GM18499 (cell line): ENCODE data around the gene ZNF385B.
A peak's percentile ranks its signal among the peaks of the same experiment; 100 is the strongest.
"Not testable (repeated sequence)": the region's sequence is repeated elsewhere in the genome, so short reads cannot be mapped to it uniquely, and the experiment has no call there.

Experiments
- ATAC-seq: cut with Tn5 transposase; IDR thresholded peaks from one replicate; pipeline ENCODE4 v1.9.1; 2021; ENCODE audit warnings: moderate number of reproducible peaks; ENCODE audit not compliant: insufficient read depth, unreplicated experiment

Gene ZNF385B

DNA sequence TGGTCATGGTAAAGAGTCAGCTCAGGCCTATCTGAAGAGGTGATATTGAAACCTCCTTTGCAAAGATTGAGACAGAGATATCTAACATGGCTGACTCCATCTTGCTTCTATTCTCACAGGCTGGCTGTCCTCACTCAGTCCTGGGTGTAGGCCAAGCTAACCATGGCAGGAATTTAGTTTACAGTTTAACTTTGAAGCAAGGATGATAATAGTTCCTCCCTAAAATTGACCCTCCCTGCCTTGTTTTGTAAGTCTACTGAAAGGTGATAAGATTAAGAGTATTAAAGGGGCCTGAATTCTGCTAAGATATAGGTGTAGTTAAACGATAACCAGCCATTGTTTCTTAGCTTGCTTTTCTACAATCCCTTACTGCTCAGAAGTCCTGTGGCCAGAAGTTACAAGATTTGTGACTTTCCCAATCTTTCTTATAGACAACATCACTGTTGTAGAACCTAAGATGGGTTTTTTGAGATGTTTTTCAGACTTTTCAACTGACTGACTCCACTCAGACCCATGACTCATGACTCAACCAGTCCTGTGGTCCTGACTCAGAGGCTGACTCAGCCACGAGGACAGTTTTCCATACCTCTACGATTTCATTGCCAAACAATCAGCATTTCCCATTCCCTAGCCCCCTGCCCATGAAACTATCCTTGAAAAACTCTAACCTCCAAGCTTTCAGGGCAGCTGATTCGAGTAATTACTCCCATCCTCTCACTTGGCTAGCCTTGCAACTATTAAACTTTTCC, 401.1 kb downstream of the ZNF385B start:
- no peak for ATAC-seq

DNA sequence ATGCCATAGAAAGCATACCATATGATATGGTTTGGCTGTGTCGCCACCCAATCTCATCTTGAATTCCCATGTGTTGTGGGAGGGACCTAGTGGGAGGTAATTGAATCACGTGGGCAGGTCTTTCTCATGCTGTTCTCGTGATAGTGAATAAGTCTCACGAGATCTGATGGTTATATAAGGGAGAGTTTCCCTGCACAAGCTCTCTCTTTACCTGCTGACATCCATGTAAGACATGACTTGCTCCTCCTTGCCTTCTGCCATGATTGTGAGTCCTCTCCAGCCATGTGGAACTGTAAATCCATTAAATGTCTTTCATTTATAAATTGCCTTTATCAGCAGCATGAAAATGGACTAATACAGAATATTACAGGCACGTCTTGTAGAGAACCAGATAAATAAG, 403.3 kb downstream of the ZNF385B start:
- ATAC-seq: not testable (repeated sequence)

GRCh38 chr2:179455824-179456223, 405.6 kb downstream of the ZNF385B start:
- no peak for ATAC-seq

GRCh38 chr2:179455172-179455524, 406.3 kb downstream of the ZNF385B start:
- ATAC-seq: no peak

GRCh38 chr2:179454443-179455171, 406.8 kb downstream of the ZNF385B start:
- ATAC-seq: no peak

DNA sequence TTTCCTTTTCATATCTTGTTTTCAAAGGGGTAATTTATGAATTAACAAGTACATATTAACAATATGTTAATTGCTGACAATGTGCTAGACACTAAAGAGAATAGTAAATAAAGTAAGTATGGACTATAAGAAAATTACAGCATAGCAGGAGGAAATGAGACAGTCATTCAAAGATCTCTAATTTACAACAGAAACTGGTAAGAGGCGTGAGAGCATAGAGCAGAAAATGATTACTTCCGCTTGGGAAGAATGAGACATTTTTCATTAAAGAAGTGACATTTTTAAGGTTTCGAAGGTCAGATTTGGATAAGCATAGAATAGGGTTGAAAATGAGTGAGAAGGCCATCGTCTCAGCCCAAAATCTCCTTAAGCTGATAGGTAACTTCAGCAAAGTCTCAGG, 412.4 kb downstream of the ZNF385B start:
- ATAC-seq: peak; percentile 81

DNA sequence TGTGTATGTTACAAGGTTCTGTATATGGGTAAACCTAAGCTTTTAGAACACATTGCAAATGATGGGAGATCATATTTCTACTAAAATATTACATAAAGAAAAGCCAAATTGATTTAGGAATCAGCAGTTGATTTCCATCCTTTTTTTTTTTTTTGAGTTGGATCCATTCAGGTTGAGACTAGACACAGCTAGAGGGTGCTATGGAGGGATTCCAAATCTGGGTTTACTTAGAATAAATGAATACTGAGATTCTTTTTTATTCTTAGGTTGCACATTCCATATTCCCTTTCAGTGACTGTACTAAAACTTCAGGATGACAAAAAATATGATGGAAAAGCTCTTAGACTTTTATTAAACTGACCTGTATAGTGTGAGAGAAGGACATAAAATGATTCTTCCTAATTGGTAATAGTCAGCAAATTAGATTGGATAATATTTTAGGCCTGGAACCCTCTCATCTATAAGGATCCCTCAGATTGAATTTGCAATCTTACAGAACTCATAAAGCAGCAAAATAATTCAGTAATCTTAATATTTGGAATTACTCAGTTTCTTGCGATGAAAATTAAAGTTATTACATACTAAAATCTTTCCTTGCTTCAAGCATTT, 413.5 kb downstream of the ZNF385B start:
- no peak for ATAC-seq

DNA sequence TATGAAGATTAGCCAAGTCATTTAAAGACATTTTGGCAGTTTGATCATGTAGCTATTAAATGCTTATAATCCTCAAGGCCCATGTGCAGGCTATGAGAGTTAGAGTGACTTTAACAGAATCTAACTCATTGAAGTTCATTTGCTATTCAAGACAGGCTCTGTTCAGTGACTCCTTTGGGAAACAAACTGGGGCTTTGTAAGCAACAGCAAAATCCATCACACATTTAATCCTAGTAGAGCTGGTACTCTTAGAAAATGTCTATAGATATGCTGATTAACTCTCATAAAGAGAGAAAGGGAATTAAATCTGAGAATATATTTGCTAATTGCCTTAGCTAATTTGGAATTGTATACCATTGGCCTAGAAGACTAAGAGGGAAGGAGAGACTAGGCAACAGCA, 414.0 kb downstream of the ZNF385B start:
- ATAC-seq: no peak

DNA sequence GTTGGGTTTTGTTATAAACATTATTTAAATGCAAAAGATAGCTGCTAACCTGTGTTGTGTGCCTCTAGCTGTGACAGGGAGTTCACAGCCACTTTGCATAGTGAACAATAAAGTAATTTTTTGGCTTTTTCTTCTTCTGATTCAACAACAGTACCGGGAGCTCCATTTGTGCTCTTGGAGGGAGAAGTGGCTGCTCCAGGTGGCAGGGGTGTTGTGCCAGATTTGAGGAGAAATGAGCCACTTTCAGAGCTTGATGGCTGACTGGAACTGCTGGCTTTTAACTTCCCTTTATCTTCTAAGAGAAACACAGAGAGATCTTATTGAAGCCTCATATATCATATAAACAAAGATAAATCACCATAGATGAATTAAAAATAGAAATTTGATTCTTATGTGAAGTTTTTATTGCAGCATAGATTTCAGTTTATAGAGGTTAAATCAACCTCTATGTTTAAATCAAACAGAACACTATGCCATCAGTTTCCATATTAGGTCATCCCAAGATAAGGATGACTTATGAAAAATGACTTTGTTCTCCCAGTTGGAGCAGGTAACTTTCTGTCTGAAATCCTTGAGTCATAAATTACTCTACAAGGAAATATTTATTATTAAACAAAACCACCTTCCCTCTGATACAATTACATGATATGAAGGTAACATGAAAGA, 414.8 kb downstream of the ZNF385B start:
- ATAC-seq: no peak

- ATAC-seq: no peak
Measured at GRCh38 chr2:179444056-179444455, 417.4 kb downstream of the ZNF385B start.

- ATAC-seq: no peak
Measured at GRCh38 chr2:179443180-179443579, 418.2 kb downstream of the ZNF385B start.

- no peak for ATAC-seq
Measured at GRCh38 chr2:179442206-179442605, 419.2 kb downstream of the ZNF385B start.

DNA sequence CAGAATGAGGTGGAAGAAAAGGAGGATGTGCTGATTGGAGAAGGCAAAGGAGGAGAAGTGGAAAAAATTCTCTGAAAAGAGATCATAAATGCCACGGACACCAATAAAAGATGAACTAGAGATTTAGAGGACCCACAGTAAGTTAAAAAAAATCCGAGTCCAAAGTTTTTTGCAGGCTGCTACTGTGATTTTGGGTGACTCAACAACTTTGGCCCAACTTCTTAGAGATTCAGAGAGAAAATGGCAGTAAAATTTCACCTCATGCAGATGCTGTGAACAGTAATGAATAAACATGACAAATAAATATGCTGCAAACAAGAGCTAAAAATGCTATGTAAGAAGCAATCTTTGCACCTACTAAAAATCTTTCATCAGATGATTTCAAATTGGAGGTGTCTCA, 419.9 kb downstream of the ZNF385B start:
- ATAC-seq: no peak

- no peak for ATAC-seq
Measured at GRCh38 chr2:179440642-179441251, 420.7 kb downstream of the ZNF385B start.

- ATAC-seq: no peak
Measured at GRCh38 chr2:179438654-179439053, 422.8 kb downstream of the ZNF385B start.

DNA sequence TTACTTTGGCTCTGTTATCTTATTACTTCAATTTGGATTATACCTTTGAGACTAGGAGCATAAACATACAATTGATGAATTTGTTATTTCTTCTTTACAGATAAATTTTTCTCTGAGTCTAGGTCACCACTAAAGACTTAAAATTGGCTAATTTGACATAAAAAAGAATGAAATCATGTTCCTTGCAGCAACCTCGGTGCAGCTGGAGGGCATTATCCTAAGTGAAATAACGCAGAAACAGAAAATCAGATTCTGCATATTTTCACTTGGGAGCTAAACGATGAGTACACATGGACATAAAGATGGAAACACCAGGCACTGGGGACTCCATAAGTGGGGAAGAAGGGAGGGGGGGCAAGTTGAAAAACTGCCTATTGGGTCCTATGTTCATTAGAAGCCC, 424.0 kb downstream of the ZNF385B start:
- ATAC-seq: no peak

- ATAC-seq: no peak
Measured at GRCh38 chr2:179435566-179435965, 425.8 kb downstream of the ZNF385B start.

GRCh38 chr2:179435000-179435399, 426.4 kb downstream of the ZNF385B start:
- no peak for ATAC-seq

DNA sequence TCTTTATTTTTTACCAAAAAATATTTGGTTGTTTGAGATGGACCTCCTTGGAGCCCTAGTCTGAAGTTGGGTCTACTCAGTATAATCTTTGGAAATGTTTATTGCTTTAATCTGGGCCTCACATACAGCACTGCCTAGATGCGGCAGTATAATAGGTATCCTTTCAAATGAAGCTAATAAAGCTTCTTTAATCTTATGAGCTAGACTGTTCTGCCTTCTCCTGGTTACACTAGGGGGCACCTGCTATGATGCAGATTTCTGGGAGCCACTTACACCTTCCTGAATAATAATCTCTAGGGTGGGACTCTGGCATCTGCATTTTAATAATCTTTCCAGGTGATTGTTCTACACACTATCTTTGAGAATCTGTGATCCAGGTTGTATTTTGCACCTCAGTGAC, 427.1 kb downstream of the ZNF385B start:
- no peak for ATAC-seq

- ATAC-seq: no peak
Measured at GRCh38 chr2:179432751-179433150, 428.7 kb downstream of the ZNF385B start.

- ATAC-seq: no peak
Measured at GRCh38 chr2:179429597-179429996, 431.8 kb downstream of the ZNF385B start.
